Activated CD4-positive, CD25-positive, alpha-beta regulatory T cell treated with anti-CD3 and anti-CD28 coated beads, Interleukin-2, amount 50 U/mL, for 16 hours (primary cell): ENCODE measurements around the gene NIT1.

Experiments
- DNase-seq: peaks from one replicate; pipeline ENCODE4 v3.0.0-alpha.2; 2020; ENCODE audit warnings: low read depth, low spot score

The NIT1 gene, protein sequence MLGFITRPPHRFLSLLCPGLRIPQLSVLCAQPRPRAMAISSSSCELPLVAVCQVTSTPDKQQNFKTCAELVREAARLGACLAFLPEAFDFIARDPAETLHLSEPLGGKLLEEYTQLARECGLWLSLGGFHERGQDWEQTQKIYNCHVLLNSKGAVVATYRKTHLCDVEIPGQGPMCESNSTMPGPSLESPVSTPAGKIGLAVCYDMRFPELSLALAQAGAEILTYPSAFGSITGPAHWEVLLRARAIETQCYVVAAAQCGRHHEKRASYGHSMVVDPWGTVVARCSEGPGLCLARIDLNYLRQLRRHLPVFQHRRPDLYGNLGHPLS

DNA sequence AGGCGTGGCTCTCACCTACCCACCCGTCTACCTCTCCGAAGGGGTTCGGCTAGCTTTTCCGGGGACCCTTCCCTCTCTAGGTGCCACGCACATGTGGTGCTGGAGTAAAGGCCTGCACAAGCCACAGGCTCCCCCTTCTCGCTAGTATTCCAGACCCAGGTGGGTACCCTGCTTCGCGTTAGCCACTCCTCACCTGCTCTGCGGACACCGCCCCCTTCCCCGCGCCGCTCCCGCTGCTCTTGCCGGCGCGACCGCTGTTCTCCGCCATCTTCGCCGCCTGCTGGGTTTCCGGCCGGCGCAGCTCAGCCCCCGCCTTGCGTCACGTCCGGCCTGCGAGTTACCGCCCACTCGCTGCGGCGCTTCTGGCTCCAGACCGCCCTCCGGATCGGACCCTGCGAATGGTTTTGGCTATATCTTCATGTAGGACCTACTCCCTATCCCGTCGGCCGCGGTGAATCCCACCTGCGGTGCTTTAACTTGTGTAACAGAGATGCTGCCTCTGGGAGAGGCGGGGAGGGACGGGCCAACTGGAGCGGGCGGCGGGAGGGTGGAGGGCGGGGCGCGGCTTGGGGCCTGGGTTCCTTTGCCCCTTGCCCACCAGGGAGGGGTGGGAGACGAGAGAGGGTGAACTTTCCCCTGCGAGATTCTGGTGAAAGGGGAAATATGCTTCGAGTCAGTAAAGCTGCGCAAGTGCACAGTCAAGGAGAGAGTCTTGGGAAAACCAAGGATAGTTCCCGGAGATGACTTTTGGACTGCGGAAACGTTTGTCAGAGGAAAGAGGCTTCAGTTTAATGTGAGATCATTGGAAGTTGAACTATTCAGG, at the start of gene NIT1, which contains the start of gene PFDN2:
NIT1 (plus strand) TSS at position 347 of the 823 bp plus-strand sequence; CDS start at position 419, 72 bp downstream.
PFDN2 (minus strand) TSS at position 279 of the 823 bp plus-strand sequence; CDS start at position 268, 11 bp downstream.
- peak; percentile 67 for DNase-seq

GRCh38 chr1:161068306-161069234, 49.3 kb upstream of the NIT1 start:
- peak; percentile 56 for DNase-seq

- DNase-seq = no peak
These were observed 48.7 kb upstream of the NIT1 start for GRCh38 chr1:161069241-161069640.

GRCh38 chr1:161069731-161070270, 48.1 kb upstream of the NIT1 start, which contains the start of gene ARHGAP30:
Gene ARHGAP30 (minus strand): TSS chr1:161069891. CDS start chr1:161069624, 267 bp downstream.
- peak; percentile 72 for DNase-seq

GRCh38 chr1:161070761-161071160, 47.1 kb upstream of the NIT1 start:
- DNase-seq = no peak

DNA sequence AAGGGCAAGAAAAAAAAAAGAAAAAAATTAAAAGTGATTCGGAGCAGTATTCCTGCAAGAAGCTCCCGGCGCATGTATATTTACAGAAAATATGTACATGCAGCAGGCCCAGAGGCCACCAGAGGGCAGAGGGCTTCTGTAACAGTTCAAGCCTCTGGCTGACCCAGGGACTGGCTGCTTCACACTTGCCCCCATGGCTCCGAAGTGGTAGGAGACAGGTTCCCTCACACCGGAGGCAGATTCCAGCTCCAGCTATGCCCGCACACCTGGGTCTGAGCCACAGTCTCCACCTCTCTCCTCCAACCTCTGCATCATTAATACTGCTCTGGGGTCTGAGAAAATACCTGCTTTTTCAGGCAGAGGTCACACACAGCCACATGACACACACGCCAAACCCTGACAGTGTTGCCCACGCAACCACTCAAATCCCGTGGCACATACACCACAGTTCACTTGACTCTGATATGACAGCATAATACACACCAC, 46.0 kb upstream of the NIT1 start:
- no peak for DNase-seq

DNA sequence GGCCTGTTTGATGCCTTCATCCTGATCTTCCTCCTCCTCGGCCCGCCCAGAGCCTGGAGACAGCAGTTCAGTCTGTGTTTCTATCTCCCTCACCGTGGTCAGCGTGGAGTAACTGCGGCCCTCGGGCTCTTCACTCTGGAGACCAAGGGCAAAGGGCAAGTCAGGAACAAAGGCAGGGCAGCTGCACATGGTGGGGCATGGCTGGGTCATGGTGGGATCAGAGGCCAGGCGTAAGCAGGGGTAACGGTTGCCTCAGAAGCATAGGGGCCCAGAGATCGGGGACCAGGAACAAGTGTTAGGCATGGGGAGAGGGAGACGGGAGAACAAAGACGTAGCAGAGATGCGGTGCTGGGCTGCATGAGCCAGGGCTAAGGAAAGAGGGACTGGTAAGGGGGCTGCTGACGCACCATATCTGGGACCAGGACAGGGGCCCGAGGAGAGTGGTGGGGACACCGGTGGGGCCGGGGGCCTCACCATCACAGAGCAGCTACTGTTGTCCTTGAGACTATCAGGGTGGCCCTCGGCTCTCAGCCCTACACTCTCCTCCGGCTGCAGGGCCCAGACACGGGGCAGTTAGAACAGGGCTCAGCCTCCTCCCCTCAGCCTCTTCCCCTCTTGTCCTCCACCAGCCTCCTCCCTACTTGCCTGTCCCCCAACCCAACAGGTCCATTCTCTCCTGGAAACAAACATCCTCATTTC, 45.0 kb upstream of the NIT1 start:
- no peak for DNase-seq

DNA sequence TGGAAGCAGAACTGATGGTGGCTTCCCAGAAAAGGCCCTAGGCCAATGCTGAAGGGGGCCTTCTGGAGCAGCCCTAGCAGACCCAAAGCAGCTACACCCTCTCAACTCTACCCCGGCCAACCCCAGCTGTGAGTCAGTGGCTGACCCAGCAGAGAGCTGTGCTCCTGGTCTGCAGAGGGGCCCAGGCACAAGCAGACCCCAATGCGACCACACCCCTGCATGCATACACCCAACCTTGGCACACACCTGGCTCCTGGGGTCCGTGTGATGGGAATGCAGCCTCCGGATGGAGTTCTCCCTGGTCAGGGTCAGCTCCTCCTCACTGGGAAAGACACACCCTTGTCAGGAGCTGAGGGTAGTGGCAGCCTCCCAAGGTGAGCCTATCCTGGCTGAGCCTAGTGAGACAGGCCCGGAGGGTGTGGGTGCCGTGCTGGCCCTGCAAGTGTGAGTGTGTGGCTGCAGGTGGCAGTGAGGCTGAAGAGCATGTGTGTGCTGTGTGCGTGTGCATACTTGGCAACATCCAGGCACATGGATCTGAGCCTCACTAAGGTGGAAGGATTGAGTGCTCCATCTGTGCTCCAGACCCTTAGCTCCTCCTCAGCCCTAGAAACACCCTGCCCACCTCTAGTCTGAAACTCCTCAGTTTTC, 44.3 kb upstream of the NIT1 start:
- DNase-seq = no peak

DNA sequence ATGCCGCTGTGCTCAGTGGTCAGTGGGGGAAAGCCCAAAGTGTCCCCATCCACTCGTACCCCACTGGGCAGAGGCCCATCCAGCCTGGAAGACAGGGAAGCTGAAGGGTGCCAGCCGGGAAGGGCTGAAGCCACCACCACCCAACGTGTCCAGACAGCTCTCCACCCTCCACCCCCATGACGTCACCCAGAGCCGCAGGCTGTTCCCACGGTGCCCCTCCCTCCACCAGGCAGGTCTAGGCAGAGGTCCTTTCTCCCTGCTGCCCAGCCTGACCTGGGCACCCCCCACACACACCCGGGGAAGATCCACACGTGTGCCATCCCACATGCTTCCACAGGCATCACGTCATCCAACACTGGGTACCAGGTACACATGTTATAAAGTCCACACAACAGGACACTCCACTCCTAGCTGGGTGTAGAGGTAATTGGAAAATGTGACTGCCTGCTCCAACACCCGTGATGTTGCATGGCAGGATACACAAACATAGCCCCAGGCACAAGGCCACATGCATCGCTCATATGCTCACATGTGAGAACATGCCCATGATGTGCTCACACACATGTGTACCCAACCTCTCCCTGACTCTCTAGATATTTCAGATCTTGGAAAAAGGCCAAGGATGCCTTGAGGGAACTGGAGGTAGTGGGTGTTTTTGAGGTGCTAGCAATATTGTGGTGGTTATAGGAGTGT, 43.1 kb upstream of the NIT1 start:
- no peak for DNase-seq

DNA sequence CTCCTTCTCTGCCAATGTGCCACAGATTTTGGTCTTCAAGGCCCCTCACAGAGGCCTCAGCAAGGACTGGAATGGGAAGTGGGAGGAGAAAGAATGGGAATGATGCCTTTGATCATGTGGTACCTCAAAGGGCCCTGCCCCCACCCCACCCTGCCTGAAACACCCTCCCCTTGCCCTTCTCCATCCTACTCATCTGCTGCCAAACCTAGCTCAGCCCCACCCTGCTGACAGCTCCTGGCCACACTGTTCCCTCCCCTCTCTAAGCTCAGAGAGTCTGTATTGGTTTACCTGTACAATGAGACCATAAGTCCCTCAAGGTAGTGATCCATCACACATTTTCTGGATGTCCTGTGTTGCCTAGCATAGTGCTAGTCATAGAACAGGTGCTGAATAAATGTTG, 41.5 kb upstream of the NIT1 start:
- DNase-seq = no peak

DNA sequence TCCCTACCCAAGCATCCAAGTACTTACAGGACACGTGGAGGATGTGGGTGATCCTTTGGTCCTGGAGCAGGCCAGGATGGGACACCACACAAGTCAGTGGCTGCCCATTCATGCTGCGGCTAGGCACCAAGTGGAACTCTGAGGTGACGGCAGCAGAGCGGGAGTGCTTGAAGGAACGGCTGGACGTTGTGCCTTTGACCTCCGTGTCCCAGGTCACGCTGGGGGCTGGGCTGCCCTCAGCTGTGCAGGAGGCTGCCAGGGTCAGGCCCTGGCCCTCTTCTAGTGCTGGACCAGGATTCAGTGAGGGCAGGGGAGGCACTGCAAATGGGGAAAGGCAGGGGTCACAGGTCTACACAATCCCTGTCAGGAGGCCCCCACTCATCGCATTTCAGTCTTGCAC, 40.5 kb upstream of the NIT1 start:
- no peak for DNase-seq

DNA sequence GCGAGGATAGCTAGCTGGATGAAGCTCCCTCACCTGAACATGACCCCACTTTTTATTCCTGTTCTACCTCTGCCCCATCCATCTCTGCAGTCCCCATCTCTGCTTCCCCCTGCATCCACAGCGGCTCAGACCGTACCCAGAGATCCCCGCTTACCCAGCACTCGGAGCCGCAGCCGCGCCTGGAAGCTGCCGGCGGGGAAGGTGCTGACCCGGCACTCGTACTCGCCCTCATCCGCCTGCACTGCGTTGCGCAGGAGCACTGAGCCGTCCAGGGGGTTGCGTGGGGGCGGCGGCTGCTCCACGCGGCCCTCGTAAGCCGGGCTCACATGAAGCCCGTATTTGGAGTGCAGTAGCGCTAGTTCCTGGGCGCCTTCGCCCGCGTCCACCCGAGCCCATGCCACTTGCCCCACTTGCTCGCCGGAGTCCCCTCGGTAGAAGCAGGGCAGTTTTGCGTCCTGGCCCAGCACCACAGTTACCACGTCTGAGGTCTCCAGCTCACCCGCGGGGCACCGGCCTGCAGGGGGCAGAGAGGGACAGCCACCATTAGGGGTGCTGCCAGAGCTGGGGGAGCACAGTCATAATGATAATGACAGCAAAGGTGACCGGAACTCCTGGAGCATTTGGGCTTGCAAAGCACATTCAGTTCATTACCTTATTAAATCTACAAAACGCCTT, 38.3 kb upstream of the NIT1 start:
- no peak for DNase-seq

GRCh38 chr1:161080441-161081405, 37.2 kb upstream of the NIT1 start:
- no peak for DNase-seq

GRCh38 chr1:161081519-161081918, 36.4 kb upstream of the NIT1 start:
- no peak for DNase-seq

- no peak for DNase-seq
These were observed 35.4 kb upstream of the NIT1 start for GRCh38 chr1:161082483-161082882.

- no peak for DNase-seq
These were observed 34.7 kb upstream of the NIT1 start for GRCh38 chr1:161082996-161083747.
